Uterus (tissue), 4 donors: Measurements from ENCODE around the gene ADIPOR2. TPM values are rescaled to one million over a fixed set of nuclear protein-coding genes. Genes with fewer than 3 reads are reported as not detected.

Source experiments
- DNase-seq, 2 donors: peaks; one replicate each; pipeline ENCODE4 v3.0.0-alpha.2; 2019 to 2020
- H3K27ac ChIP-seq, 2 donors: fragments of 200-600 bp; sonication (generic); 1 replicate in 1 of 2; 2 replicates in 1 of 2; pipeline ENCODE4 v1.5.1; 2016 to 2018
- H3K27me3 ChIP-seq, 2 donors: fragments of 200-600 bp; sonication (generic); one replicate each; pipeline ENCODE4 v1.5.1; 2018 to 2019; ENCODE audit warnings: control low read depth in 1 of 2
- H3K36me3 ChIP-seq, 2 donors: fragments of 200-600 bp; sonication (generic); one replicate each; pipeline ENCODE4 v1.5.1; 2019; ENCODE audit warnings: control low read depth in 1 of 2
- H3K4me1 ChIP-seq, 2 donors: fragments of 200-600 bp; sonication (generic); one replicate each; pipeline ENCODE4 v1.5.1; 2018 to 2019; ENCODE audit warnings: control low read depth in 1 of 2
- H3K4me3 ChIP-seq, 2 donors: fragments of 200-600 bp; sonication (generic); 1 replicate in 1 of 2; 2 replicates in 1 of 2; pipeline ENCODE4 v1.5.1; 2018 to 2019; ENCODE audit warnings: mild to moderate bottlenecking in 1 of 2
- H3K9me3 ChIP-seq, 2 donors: fragments of 200-600 bp; sonication (generic); one replicate each; pipeline ENCODE4 v1.5.1; 2019; ENCODE audit warnings: control low read depth in 1 of 2
- CTCF ChIP-seq, 4 experiments: fragments of 200-600 bp in 2 of 4; fragments of 450-650 bp in 2 of 4; sonication (generic) in 2 of 4; IDR thresholded peaks; one replicate each; pipeline ENCODE4 v1.5.1; 2016 to 2019; ENCODE audit warnings: antibody characterized with exemption in 4 of 4, mild to moderate bottlenecking in 2 of 4, moderate library complexity in 1 of 4
- POLR2A ChIP-seq, 2 donors: fragments of 450-650 bp; IDR thresholded peaks; one replicate each; pipeline ENCODE4 v1.6.1; 2016; ENCODE audit warnings: antibody characterized with exemption in 2 of 2, mild to moderate bottlenecking in 1 of 2, moderate library complexity in 1 of 2
- intact Hi-C: fragments of 100-400 bp; cut with DNase I; formaldehyde crosslinking; loops from one replicate; pipeline ENCODE4 v1.15.1; 2023; ENCODE audit warnings: low total_unique reads
- total RNA-seq, 4 donors: library from RNA; depleted of rRNA in 3 of 4; stranded (reverse); fragments of >200 nt in 3 of 4; gene quantifications; one replicate each; pipeline versions ENCODE4 v1.1.0 to v1.2.4, GENCODE V29; 2014 to 2023
- donor health status: DM: yes; HTN: yes; CAD: no.

ADIPOR2 gene
- total RNA-seq, 4 donors from 2014 or later: 30.3 to 71.2 (median 42.3) TPM

- intact Hi-C loops: loop anchor here (5.0 kb wide), 1 partner anchor 140 kb away; no protein-coding TSS in a partner anchor
- no peaks in the 10 kb centered on the region for H3K4me1 ChIP-seq
These were observed 38.9 kb upstream of the ADIPOR2 start for GRCh38 chr12:1651946-1652345.

GRCh38 chr12:1655225-1655788 is 35.6 kb upstream of the ADIPOR2 start:
- H3K4me1 ChIP-seq: no peaks in the 10 kb centered on the region
- no peak overlapping the region for H3K4me3 ChIP-seq
- intact Hi-C loops: no loop called here
- H3K9me3 ChIP-seq: no peaks in the 10 kb centered on the region
- no peak for DNase-seq
- no peaks in the 10 kb centered on the region for H3K27me3 ChIP-seq
- no peaks in the 10 kb centered on the region for H3K36me3 ChIP-seq
- H3K27ac ChIP-seq: no peak overlapping the region
- no peak for TF ChIP-seq POLR2A (IDR thresholded peaks at IDR 0.05)
- TF ChIP-seq CTCF (IDR thresholded peaks at IDR 0.05): no peak

More at GRCh38 chr12:1651946-1652345, 38.9 kb upstream of the ADIPOR2 start:
- TF ChIP-seq CTCF (IDR thresholded peaks at IDR 0.05): no peak
- Histone ChIP-seq H3K9me3 (no peaks in the 10 kb centered on the region), H3K36me3 (no peaks in the 10 kb centered on the region), H3K27me3 (no peaks in the 10 kb centered on the region), H3K27ac (no peak overlapping the region), H3K4me3 (no peak overlapping the region)
- DNase-seq: no peak

- no peak for DNase-seq
- H3K4me1 ChIP-seq: no peaks in the 10 kb centered on the region
- intact Hi-C loops: no loop called here
These were observed 34.0 kb upstream of the ADIPOR2 start for GRCh38 chr12:1656902-1657301.

GRCh38 chr12:1657688-1658087 is 33.2 kb upstream of the ADIPOR2 start:
- intact Hi-C loops: no loop called here
- Histone ChIP-seq H3K4me3 (no peak overlapping the region), H3K4me1 (no peaks in the 10 kb centered on the region), H3K27ac (peak overlapping the region in 1 of 2 donors; percentile 88), H3K27me3 (no peaks in the 10 kb centered on the region), H3K36me3 (no peaks in the 10 kb centered on the region), H3K9me3 (no peaks in the 10 kb centered on the region)
- no peak for TF ChIP-seq CTCF (IDR thresholded peaks at IDR 0.05)
- no peak for TF ChIP-seq POLR2A (IDR thresholded peaks at IDR 0.05)
- no peak for DNase-seq

More at GRCh38 chr12:1656902-1657301, 34.0 kb upstream of the ADIPOR2 start:
- no peak for TF ChIP-seq POLR2A (IDR thresholded peaks at IDR 0.05)
- TF ChIP-seq CTCF (IDR thresholded peaks at IDR 0.05): no peak
- no peaks in the 10 kb centered on the region for H3K36me3 ChIP-seq
- H3K4me3 ChIP-seq: no peak overlapping the region
- H3K9me3 ChIP-seq: no peaks in the 10 kb centered on the region
- H3K27me3 ChIP-seq: no peaks in the 10 kb centered on the region
- peak overlapping the region in 1 of 2 donors; percentile 88 for H3K27ac ChIP-seq

- H3K4me3 ChIP-seq: no peak overlapping the region
These were observed 30.3 kb upstream of the ADIPOR2 start for GRCh38 chr12:1660304-1661187.

More at GRCh38 chr12:1660304-1661187, 30.3 kb upstream of the ADIPOR2 start:
- Histone ChIP-seq H3K9me3 (no peaks in the 10 kb centered on the region), H3K4me1 (no peaks in the 10 kb centered on the region), H3K36me3 (no peaks in the 10 kb centered on the region), H3K27ac (peak overlapping the region; percentile 81 to 88), H3K27me3 (no peaks in the 10 kb centered on the region)
- intact Hi-C loops: no loop called here
- peak; percentile 35 to 65 for DNase-seq
- TF ChIP-seq POLR2A (IDR thresholded peaks at IDR 0.05): peak in 1 of 2 donors; percentile 25
- TF ChIP-seq CTCF (IDR thresholded peaks at IDR 0.05): no peak
